HepG2 (cell line): ENCODE measurements around the gene CCDC97. TPM values are rescaled to one million over a fixed set of nuclear protein-coding genes. Genes with fewer than 3 reads are reported as not detected.

Experiments
- ARID2 ChIP-seq: sonication (generic); formaldehyde crosslinking; IDR thresholded peaks from 2 replicates; pipeline ENCODE4 v1.8.1; 2022; ENCODE audit warnings: mild to moderate bottlenecking, missing genetic modification reagents, borderline replicate concordance
- BRCA1 ChIP-seq: sonication (generic); formaldehyde crosslinking; IDR thresholded peaks from 2 replicates; pipeline ENCODE4 v1.4.0; 2020; ENCODE audit warnings: missing genetic modification reagents
- KLF13 ChIP-seq: sonication (generic); formaldehyde crosslinking; IDR thresholded peaks from 2 replicates; pipeline ENCODE4 v1.4.0; 2020; ENCODE audit warnings: mild to moderate bottlenecking, missing genetic modification reagents
- MAF1 ChIP-seq: sonication (generic); formaldehyde crosslinking; IDR thresholded peaks from 2 replicates; pipeline ENCODE4 v1.5.0; 2020; ENCODE audit warnings: missing genetic modification reagents, borderline replicate concordance
- MAFG ChIP-seq: sonication (generic); formaldehyde crosslinking; IDR thresholded peaks from 2 replicates; pipeline ENCODE4 v1.5.1; 2020; ENCODE audit warnings: mild to moderate bottlenecking, missing genetic modification reagents
- NFRKB ChIP-seq: fragments of 450-650 bp; IDR thresholded peaks from 2 replicates; pipeline ENCODE4 v1.6.1; 2017
- ZFP41 ChIP-seq: sonication (generic); formaldehyde crosslinking; IDR thresholded peaks from 2 replicates; pipeline ENCODE4 v1.4.0; 2020; ENCODE audit warnings: mild to moderate bottlenecking, missing genetic modification reagents, borderline replicate concordance
- ZNF17 ChIP-seq: sonication (generic); formaldehyde crosslinking; IDR thresholded peaks from 2 replicates; pipeline ENCODE4 v1.5.0; 2020; ENCODE audit warnings: mild to moderate bottlenecking, missing genetic modification reagents
- ZNF180 ChIP-seq: sonication (generic); formaldehyde crosslinking; IDR thresholded peaks from 2 replicates; pipeline ENCODE4 v1.4.0; 2020; ENCODE audit warnings: low read depth, missing genetic modification reagents, borderline replicate concordance
- ZNF577 ChIP-seq: sonication (generic); formaldehyde crosslinking; IDR thresholded peaks from 2 replicates; pipeline ENCODE4 v1.4.0; 2020; ENCODE audit warnings: mild to moderate bottlenecking, low read depth, missing genetic modification reagents, borderline replicate concordance
- ZNF772 ChIP-seq: sonication (generic); formaldehyde crosslinking; IDR thresholded peaks from 2 replicates; pipeline ENCODE4 v1.5.0; 2020; ENCODE audit warnings: mild to moderate bottlenecking, missing genetic modification reagents
- ZNF792 ChIP-seq: IDR thresholded peaks from 2 replicates; pipeline ENCODE4 v1.6.1; 2016
- polyA plus RNA-seq, 8 experiments: library from polyadenylated mRNA; depleted of rRNA in 3 of 8; stranded (reverse) in 7 of 8; unstranded in 1 of 8; fragments of >200 nt; fragmentation: Illumina TruSeq in 4 of 8; extraction: Trizol in 4 of 8; gene quantifications; 2 replicates each; pipeline versions ENCODE4 v1.2.1 to v1.2.3, GENCODE V29; 2011 to 2016; ENCODE audit warnings: low read depth in 4 of 8, missing spikeins in 1 of 8, mixed read lengths in 1 of 8; ENCODE audit not compliant: insufficient read depth in 1 of 8
- total RNA-seq, 5 experiments: library from RNA; depleted of rRNA; stranded (reverse); fragments of >200 nt; fragmentation: Illumina TruSeq; extraction: Trizol; gene quantifications; 2 replicates each; pipeline ENCODE4 v1.2.3, GENCODE V29; 2016; ENCODE audit warnings: low read depth in 1 of 5
- TF ChIP-seq, protein P1 (sequence below): sonication (generic); formaldehyde crosslinking; IDR thresholded peaks from 2 replicates; pipeline ENCODE4 v1.8.0; 2022; ENCODE audit warnings: mild to moderate bottlenecking, missing genetic modification reagents
- TF ChIP-seq, protein P2 (sequence below): sonication (generic); formaldehyde crosslinking; IDR thresholded peaks from 2 replicates; pipeline ENCODE4 v1.4.0; 2020; ENCODE audit warnings: missing genetic modification reagents, borderline replicate concordance
- TF ChIP-seq, protein P3 (sequence below): sonication (generic); formaldehyde crosslinking; IDR thresholded peaks from 2 replicates; pipeline ENCODE4 v1.4.0; 2020; ENCODE audit warnings: missing genetic modification reagents
- TF ChIP-seq, protein P4 (sequence below): sonication (generic); formaldehyde crosslinking; IDR thresholded peaks from 2 replicates; pipeline ENCODE4 v1.4.0; 2020; ENCODE audit warnings: missing genetic modification reagents
- TF ChIP-seq, protein P5 (sequence below): sonication (generic); formaldehyde crosslinking; conservative IDR thresholded peaks from 2 replicates; pipeline ENCODE4 v1.4.0; 2020; ENCODE audit warnings: missing genetic modification reagents

The CCDC97 gene
- total and polyA plus RNA-seq, 2 of the 13 experiments (the other 11 are each of a cell fraction or from before 2014, with no cell fraction given): 6.2 to 7.3 TPM

DNA sequence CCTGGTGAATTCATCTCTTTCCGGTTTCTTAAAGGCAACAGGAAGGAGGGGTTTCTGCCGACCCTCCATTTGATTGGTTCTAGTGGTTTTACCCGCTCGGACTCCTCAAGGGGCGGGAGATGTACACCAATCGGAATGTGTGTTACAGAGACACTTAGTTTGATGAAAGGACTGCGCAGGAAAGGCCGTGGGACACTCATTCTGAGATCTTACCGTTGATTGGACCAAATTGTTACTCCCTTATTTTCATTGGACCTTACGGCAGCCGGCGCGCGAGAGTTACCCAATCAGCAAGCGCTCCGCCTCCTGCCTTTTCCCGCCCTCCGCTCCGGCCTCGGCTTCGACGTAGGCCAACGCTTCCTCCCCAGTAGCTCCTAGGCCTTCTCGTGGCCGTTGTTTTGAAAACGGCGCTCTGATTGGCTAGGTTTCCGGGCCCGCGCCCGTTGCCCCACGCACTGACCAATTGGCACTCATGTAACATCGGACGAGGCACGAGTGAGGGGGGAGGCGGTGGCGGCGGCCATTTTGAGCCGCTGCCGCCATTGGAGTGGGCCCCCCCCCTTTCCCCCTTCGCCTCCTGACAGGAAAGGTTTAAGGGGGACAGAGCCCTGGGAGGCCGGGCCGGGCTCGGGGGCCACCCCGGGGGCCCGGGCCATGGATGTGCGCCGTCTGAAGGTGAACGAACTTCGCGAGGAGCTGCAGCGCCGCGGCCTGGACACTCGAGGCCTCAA is 46.0 kb upstream of the CCDC97 start, which contains the start of gene HNRNPUL1 (continued):
- peak; percentile 26; the same call in 1 of the 2 replicates for TF ChIP-seq MAF1
- peak; percentile 47; the same call in 1 of the 2 replicates for TF ChIP-seq ZNF792 (CRISPR knock-in tag)
- TF ChIP-seq NFRKB: peak; percentile 99
- TF ChIP-seq ZNF17 (CRISPR knock-in tag): no peak
- TF ChIP-seq, protein P1, sequence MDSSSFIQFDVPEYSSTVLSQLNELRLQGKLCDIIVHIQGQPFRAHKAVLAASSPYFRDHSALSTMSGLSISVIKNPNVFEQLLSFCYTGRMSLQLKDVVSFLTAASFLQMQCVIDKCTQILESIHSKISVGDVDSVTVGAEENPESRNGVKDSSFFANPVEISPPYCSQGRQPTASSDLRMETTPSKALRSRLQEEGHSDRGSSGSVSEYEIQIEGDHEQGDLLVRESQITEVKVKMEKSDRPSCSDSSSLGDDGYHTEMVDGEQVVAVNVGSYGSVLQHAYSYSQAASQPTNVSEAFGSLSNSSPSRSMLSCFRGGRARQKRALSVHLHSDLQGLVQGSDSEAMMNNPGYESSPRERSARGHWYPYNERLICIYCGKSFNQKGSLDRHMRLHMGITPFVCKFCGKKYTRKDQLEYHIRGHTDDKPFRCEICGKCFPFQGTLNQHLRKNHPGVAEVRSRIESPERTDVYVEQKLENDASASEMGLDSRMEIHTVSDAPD (CRISPR knock-in tag): no peak
- TF ChIP-seq ZFP41 (CRISPR knock-in tag): no peak; the same call in 1 of the 2 replicates
- TF ChIP-seq, protein P2, sequence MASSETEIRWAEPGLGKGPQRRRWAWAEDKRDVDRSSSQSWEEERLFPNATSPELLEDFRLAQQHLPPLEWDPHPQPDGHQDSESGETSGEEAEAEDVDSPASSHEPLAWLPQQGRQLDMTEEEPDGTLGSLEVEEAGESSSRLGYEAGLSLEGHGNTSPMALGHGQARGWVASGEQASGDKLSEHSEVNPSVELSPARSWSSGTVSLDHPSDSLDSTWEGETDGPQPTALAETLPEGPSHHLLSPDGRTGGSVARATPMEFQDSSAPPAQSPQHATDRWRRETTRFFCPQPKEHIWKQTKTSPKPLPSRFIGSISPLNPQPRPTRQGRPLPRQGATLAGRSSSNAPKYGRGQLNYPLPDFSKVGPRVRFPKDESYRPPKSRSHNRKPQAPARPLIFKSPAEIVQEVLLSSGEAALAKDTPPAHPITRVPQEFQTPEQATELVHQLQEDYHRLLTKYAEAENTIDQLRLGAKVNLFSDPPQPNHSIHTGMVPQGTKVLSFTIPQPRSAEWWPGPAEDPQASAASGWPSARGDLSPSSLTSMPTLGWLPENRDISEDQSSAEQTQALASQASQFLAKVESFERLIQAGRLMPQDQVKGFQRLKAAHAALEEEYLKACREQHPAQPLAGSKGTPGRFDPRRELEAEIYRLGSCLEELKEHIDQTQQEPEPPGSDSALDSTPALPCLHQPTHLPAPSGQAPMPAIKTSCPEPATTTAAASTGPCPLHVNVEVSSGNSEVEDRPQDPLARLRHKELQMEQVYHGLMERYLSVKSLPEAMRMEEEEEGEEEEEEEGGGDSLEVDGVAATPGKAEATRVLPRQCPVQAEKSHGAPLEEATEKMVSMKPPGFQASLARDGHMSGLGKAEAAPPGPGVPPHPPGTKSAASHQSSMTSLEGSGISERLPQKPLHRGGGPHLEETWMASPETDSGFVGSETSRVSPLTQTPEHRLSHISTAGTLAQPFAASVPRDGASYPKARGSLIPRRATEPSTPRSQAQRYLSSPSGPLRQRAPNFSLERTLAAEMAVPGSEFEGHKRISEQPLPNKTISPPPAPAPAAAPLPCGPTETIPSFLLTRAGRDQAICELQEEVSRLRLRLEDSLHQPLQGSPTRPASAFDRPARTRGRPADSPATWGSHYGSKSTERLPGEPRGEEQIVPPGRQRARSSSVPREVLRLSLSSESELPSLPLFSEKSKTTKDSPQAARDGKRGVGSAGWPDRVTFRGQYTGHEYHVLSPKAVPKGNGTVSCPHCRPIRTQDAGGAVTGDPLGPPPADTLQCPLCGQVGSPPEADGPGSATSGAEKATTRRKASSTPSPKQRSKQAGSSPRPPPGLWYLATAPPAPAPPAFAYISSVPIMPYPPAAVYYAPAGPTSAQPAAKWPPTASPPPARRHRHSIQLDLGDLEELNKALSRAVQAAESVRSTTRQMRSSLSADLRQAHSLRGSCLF (CRISPR knock-in tag): no peak
- TF ChIP-seq ARID2: no peak
- no peak for TF ChIP-seq ZNF577 (CRISPR knock-in tag)
- TF ChIP-seq, protein P3, sequence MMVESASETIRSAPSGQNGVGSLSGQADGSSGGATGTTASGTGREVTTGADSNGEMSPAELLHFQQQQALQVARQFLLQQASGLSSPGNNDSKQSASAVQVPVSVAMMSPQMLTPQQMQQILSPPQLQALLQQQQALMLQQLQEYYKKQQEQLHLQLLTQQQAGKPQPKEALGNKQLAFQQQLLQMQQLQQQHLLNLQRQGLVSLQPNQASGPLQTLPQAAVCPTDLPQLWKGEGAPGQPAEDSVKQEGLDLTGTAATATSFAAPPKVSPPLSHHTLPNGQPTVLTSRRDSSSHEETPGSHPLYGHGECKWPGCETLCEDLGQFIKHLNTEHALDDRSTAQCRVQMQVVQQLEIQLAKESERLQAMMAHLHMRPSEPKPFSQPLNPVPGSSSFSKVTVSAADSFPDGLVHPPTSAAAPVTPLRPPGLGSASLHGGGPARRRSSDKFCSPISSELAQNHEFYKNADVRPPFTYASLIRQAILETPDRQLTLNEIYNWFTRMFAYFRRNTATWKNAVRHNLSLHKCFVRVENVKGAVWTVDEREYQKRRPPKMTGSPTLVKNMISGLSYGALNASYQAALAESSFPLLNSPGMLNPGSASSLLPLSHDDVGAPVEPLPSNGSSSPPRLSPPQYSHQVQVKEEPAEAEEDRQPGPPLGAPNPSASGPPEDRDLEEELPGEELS: no peak
- TF ChIP-seq, protein P4, sequence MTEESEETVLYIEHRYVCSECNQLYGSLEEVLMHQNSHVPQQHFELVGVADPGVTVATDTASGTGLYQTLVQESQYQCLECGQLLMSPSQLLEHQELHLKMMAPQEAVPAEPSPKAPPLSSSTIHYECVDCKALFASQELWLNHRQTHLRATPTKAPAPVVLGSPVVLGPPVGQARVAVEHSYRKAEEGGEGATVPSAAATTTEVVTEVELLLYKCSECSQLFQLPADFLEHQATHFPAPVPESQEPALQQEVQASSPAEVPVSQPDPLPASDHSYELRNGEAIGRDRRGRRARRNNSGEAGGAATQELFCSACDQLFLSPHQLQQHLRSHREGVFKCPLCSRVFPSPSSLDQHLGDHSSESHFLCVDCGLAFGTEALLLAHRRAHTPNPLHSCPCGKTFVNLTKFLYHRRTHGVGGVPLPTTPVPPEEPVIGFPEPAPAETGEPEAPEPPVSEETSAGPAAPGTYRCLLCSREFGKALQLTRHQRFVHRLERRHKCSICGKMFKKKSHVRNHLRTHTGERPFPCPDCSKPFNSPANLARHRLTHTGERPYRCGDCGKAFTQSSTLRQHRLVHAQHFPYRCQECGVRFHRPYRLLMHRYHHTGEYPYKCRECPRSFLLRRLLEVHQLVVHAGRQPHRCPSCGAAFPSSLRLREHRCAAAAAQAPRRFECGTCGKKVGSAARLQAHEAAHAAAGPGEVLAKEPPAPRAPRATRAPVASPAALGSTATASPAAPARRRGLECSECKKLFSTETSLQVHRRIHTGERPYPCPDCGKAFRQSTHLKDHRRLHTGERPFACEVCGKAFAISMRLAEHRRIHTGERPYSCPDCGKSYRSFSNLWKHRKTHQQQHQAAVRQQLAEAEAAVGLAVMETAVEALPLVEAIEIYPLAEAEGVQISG (CRISPR knock-in tag): peak; percentile 7; the same call in 1 of the 2 replicates
- no peak for TF ChIP-seq BRCA1 (CRISPR knock-in tag)
- no peak for TF ChIP-seq MAFG (CRISPR knock-in tag)
- TF ChIP-seq, protein P5, sequence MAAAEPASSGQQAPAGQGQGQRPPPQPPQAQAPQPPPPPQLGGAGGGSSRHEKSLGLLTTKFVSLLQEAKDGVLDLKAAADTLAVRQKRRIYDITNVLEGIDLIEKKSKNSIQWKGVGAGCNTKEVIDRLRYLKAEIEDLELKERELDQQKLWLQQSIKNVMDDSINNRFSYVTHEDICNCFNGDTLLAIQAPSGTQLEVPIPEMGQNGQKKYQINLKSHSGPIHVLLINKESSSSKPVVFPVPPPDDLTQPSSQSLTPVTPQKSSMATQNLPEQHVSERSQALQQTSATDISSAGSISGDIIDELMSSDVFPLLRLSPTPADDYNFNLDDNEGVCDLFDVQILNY: peak; percentile 95
- TF ChIP-seq ZNF180 (CRISPR knock-in tag): no peak
- TF ChIP-seq ZNF772 (CRISPR knock-in tag): peak; percentile 81; the same call in 1 of the 2 replicates
- no peak for TF ChIP-seq KLF13 (CRISPR knock-in tag)
